Middle frontal gyrus (tissue), 1 donor: ENCODE measurements around the gene MED15.

Source experiments
- DNase-seq: peaks from one replicate; pipeline ENCODE4 v3.0.0-alpha.2; 2015; ENCODE audit warnings: low spot score; ENCODE audit errors: extremely low spot score

MED15 gene

DNA sequence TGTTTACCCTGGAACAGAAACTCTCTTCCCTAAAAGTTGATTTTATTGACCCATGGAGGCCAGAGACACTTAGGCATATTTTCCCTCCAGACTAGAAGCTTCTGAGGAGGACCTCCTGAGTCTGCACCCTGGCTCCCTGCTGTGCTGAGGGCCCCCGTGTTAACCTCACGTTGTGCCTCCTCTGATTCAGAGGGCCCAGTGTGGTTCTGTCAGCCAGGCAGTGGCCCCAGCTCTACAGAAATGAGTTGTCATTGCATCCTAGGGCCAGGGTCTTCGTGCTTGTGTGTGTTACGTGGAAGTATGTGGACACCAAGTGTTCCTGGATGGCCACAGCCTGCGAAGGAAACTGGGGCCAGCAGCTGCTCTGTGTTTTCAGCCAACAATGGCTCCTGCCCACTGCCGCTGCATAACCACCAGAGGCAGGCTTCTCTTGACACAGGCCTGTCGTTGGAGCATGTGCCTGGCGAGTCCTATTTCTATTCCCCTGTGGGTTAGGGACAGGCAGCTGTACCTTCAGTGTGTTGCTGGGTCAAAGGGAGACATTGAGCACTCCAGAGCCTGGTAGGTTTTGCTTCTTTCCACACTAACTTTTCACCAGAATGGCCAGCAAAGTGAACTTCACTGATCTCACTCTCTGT is 44.5 kb downstream of the MED15 start:
- no peak for DNase-seq

- no peak for DNase-seq
Measured at GRCh38 chr22:20552443-20553401, 45.3 kb downstream of the MED15 start.

DNA sequence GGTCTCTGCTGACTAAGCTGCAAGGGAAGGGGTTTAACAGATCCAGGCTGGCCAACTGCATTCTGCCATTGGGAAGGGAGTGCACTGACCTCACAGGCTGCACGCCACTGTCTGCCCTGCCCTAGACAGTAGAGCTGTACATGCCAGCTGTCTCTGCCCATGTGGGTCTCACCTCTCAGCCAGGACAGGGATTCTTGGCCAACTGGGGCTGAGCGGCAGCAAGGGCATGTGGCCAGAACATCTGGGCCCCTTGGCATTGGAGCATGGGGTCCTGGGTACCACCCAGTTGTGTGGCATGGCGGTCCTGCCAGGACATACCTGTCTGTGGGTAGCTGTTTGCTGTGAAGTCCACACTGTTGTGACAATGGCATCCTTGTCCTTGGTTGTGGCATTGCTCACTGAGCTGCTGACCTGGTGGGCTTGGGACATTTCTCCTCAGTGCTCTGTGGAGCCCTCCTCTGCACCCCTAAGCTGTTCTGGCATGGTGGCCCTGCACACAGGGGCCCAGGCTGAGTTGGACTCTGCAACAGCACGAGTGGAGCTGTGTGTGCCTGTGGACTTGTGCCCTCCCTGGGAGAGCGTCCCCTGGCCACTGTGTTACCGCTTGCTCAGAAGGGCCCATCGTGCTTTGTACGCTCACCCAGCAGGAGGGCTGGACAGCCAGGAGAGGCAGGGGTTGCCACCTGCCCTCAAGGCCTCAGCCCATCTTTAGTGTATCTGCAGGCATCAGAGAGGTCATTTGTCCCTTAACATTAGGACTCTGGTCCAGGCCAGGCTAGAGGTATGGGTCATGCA is 46.7 kb downstream of the MED15 start:
- no peak for DNase-seq

- DNase-seq = no peak
Measured at GRCh38 chr22:20554824-20555223, 47.4 kb downstream of the MED15 start.

- no peak for DNase-seq
Measured at GRCh38 chr22:20558534-20558933, 51.1 kb downstream of the MED15 start.

GRCh38 chr22:20559174-20559760 is 51.9 kb downstream of the MED15 start:
- DNase-seq = no peak

GRCh38 chr22:20560716-20561115 is 53.3 kb downstream of the MED15 start:
- DNase-seq = no peak

DNA sequence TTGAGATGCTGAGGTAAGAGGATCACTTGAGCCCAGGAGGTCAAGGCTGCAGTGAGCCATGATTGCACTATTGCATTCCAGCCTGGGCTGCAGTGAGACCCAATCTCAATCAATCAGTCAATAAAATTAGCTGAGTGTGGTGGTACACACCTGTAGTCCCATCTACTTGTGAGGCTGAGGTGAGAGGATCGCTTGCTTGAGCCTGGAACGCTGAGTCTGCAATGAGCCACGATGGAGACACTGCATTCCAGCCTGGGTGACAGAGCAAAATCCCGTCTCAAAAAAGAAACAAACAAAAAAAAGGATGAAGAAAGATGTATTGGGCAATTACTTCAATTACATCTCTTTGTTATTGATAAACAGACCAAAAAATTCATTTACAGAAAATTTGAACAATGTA is 54.5 kb downstream of the MED15 start:
- DNase-seq = no peak

DNA sequence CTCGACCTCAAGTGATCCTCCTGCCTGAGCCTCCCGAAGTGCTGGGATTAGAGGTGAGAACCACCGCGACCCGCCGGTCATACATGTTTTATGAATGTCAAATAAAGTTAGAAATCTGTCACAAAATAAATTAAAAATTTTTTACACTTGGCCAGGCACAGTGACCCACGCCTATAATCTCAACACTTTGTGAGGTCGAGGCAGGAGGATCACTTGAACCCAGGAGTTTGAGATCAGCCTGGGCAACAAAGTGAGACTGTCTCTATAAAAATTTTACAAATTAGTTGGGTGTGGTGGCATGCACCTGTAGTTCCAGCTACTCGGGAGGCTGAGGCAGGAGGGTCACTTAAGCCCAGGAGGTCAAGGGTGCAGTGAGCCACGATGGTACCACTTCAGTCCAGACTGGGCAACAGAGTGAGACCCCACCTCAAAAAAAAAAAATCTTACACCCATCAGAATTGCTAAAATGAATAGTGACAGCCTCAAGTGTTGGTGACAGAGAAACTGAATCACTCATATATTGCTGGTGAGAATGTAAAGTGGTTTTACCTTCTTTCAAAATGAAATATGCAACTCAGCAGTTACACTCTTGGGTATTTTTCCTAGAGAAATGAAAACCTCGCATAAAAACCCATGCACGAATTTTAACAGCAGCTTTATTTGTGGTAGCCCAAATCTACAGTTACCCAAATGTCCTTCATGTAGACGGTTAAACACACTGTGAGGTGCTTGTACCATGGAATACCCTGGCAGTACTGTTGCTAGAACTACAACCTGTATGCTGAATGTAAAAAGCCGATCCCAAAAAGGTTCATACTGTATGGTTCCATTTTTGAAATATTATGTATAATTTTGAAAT is 55.4 kb downstream of the MED15 start:
- no peak for DNase-seq

GRCh38 chr22:20563466-20563906 is 56.1 kb downstream of the MED15 start:
- DNase-seq = no peak

GRCh38 chr22:20563941-20564371 is 56.5 kb downstream of the MED15 start:
- DNase-seq = no peak

- no peak for DNase-seq
Measured at GRCh38 chr22:20565079-20565734, 57.8 kb downstream of the MED15 start.

DNA sequence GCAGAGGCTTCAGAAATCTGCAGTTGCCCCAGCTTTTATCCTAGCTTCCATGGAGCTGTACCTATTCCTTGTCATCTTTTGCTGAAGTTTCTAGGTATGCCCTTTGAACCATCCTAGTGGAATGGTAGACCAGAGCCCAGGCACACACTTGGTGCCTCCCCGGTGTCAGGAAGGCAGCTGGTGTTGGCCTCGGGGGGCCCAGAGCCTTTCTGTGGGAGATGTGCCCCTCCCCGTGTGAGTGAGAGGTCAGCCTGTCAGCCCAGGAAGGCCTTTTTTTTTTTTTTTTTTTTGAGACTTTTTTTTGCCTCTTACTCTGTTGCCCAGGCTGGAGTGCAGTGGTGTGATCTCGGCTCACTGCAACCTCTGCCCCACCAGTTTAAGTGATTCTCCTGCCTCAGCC is 58.4 kb downstream of the MED15 start:
- DNase-seq = no peak

- no peak for DNase-seq
Measured at GRCh38 chr22:20566420-20567260, 59.2 kb downstream of the MED15 start.

DNA sequence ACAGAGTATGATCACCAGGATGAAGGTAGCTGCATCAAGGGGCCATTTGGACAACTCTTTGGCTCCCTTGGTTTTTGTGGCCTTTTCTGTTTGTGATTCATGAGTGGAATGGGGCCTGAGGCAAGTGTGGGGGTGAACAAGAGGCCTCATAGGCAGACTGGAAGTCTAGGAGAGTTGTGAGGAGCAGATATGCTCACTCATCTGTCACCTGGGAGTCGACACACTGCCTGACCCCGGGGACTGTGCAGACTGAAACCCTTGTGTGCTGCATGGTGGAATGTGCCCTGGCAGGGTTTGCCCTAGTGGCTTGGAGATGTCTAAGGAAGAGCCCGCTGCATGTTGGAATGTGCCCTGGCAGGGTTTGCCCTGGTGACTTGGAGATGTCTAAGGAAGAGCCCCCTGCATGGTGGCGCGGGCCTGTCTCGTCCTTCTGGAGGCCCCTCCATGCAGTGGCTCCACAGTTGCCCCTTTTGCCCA is 60.0 kb downstream of the MED15 start:
- DNase-seq = no peak

DNA sequence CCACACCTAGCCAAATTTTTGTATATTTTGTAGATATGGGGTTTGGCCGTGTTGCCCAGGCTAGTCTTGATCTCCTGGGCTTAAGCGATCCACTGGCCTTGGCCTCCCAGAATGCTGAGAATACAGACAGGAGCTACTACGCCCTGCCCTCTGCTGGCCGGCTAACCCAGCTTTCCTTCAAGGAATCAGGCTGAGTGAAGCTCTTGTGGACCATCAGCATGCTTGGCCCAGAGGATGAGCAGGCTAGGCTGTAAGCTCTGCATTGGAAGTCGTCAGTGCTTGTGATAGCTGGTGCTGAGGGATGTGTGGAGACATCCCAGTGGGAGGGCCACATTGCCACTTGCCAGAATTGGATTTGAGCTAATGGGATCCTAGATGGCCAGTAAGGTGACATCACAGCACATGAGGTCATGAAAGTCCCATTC is 60.6 kb downstream of the MED15 start:
- no peak for DNase-seq

GRCh38 chr22:20568502-20569058 is 61.2 kb downstream of the MED15 start:
- no peak for DNase-seq
